Measurements from ENCODE around the gene PPP2R5E.

The PPP2R5E gene

DNA sequence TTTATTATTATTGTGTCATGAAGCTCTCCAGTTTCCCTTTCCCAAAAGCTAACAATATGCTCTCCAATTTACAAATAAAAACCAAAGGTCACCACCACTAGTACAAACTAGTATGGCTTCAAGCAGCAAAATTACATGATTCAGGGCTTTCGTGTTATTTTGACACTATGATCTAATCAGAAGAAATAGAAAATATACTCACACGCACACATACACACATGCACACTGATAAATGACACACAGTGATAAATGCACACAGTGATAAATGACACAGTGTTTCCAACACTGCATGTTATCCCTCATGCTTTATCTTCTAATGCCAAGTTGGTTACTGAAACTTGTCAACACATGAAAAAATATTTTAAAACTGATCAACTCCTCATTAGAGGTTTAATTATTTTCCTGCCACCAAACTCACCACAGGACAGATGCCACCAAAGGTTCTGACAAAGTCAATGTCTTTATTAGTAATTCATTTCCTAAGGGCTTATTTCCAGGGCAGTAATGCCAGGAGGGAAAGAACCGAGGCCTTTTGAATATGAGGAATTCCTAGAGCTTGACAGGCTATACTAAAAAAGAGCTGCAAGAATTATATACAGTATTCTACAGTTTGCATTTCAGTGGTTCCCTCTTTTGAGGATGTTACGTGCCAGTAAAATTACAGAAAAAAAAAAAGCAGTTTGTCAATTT lies 82.4 kb downstream of the PPP2R5E start:
- no peak for TF ChIP-seq CTCF (IDR thresholded peaks at IDR 0.05; ENCODE audit: poor library complexity, severe bottlenecking)
- DNase-seq (ENCODE audit: low spot score) (no peak), ATAC-seq (ENCODE audit: low read depth) (no peak)
- H3K4me1 ChIP-seq (ENCODE audit: insufficient read depth, poor library complexity, severe bottlenecking), result no peaks in the 10 kb centered on the region
- H3K27ac ChIP-seq (ENCODE audit: poor library complexity, severe bottlenecking), result no peak overlapping the region
- no peaks in the 10 kb centered on the region for H3K9me3 ChIP-seq (ENCODE audit: severe bottlenecking)
- no peaks in the 10 kb centered on the region for H3K27me3 ChIP-seq (ENCODE audit: insufficient read depth, poor library complexity, severe bottlenecking)
- no peaks in the 10 kb centered on the region for H3K36me3 ChIP-seq (ENCODE audit: low read depth)
- no peak overlapping the region for H3K4me3 ChIP-seq (ENCODE audit: severe bottlenecking)

DNA sequence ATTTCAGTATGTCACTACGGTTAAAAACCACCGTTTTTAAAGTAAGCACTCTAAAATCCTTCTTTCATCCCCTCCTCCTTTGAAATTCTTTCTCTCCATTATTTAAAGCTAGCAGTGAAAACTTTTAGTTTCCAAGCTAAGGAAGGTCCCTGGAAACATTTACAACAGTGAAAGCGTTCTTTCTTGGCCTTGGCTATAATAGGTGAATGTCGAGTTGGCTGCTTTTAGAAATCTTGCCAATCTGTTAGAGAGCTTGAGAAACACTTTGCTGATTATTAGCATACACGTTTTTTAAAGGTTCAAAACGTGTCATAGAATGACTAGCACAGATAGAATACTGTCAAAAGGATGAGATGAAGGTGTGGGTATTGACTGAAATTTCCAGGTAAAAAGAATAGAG lies 83.4 kb downstream of the PPP2R5E start:
- Histone ChIP-seq H3K4me3 (ENCODE audit: severe bottlenecking) (no peak overlapping the region), H3K36me3 (ENCODE audit: low read depth) (no peaks in the 10 kb centered on the region), H3K27me3 (ENCODE audit: insufficient read depth, poor library complexity, severe bottlenecking) (no peaks in the 10 kb centered on the region), H3K27ac (ENCODE audit: poor library complexity, severe bottlenecking) (no peak overlapping the region), H3K9me3 (ENCODE audit: severe bottlenecking) (no peaks in the 10 kb centered on the region), H3K4me1 (ENCODE audit: insufficient read depth, poor library complexity, severe bottlenecking) (no peaks in the 10 kb centered on the region)
- DNase-seq (ENCODE audit: low spot score) (no peak), ATAC-seq (ENCODE audit: low read depth) (no peak)
- TF ChIP-seq CTCF (IDR thresholded peaks at IDR 0.05; ENCODE audit: poor library complexity, severe bottlenecking), result no peak

- no peaks in the 10 kb centered on the region for H3K9me3 ChIP-seq (ENCODE audit: severe bottlenecking)
- H3K27ac ChIP-seq (ENCODE audit: poor library complexity, severe bottlenecking), result no peak overlapping the region
- 0 out of 2 replicates have a peak, but pooled peaks cover 7% of the 10 kb centered on the region for H3K36me3 ChIP-seq (ENCODE audit: low read depth)
- H3K27me3 ChIP-seq (ENCODE audit: insufficient read depth, poor library complexity, severe bottlenecking), result no peaks in the 10 kb centered on the region
- H3K4me1 ChIP-seq (ENCODE audit: insufficient read depth, poor library complexity, severe bottlenecking), result no peaks in the 10 kb centered on the region
- ATAC-seq (ENCODE audit: low read depth), result no peak
- TF ChIP-seq CTCF (IDR thresholded peaks at IDR 0.05; ENCODE audit: poor library complexity, severe bottlenecking), result no peak
- DNase-seq (ENCODE audit: low spot score), result no peak
- H3K4me3 ChIP-seq (ENCODE audit: severe bottlenecking), result no peak overlapping the region
Observed at GRCh38 chr14:63457498-63457897, 85.7 kb downstream of the PPP2R5E start.

GRCh38 chr14:63454863-63455622 lies 88.1 kb downstream of the PPP2R5E start:
- no peak for TF ChIP-seq CTCF (IDR thresholded peaks at IDR 0.05; ENCODE audit: poor library complexity, severe bottlenecking)
- ATAC-seq (ENCODE audit: low read depth), result no peak

GRCh38 chr14:63454436-63454835 lies 88.7 kb downstream of the PPP2R5E start:
- no peak for TF ChIP-seq CTCF (IDR thresholded peaks at IDR 0.05; ENCODE audit: poor library complexity, severe bottlenecking)
- DNase-seq (ENCODE audit: low spot score) (no peak), ATAC-seq (ENCODE audit: low read depth) (no peak)
- H3K9me3 ChIP-seq (ENCODE audit: severe bottlenecking), result no peaks in the 10 kb centered on the region
- no peaks in the 10 kb centered on the region for H3K27me3 ChIP-seq (ENCODE audit: insufficient read depth, poor library complexity, severe bottlenecking)
- no peak overlapping the region for H3K4me3 ChIP-seq (ENCODE audit: severe bottlenecking)
- H3K27ac ChIP-seq (ENCODE audit: poor library complexity, severe bottlenecking), result no peak overlapping the region
- 0 out of 2 replicates have a peak, but pooled peaks cover 13% of the 10 kb centered on the region for H3K36me3 ChIP-seq (ENCODE audit: low read depth)
- H3K4me1 ChIP-seq (ENCODE audit: insufficient read depth, poor library complexity, severe bottlenecking), result peaks cover 1% of the 10 kb centered on the region

More at GRCh38 chr14:63454863-63455622, 88.1 kb downstream of the PPP2R5E start:
- no peaks in the 10 kb centered on the region for H3K9me3 ChIP-seq (ENCODE audit: severe bottlenecking)
- H3K27ac ChIP-seq (ENCODE audit: poor library complexity, severe bottlenecking), result no peak overlapping the region
- no peak for DNase-seq (ENCODE audit: low spot score)
- H3K4me3 ChIP-seq (ENCODE audit: severe bottlenecking), result no peak overlapping the region
- H3K4me1 ChIP-seq (ENCODE audit: insufficient read depth, poor library complexity, severe bottlenecking), result no peaks in the 10 kb centered on the region
- no peaks in the 10 kb centered on the region for H3K27me3 ChIP-seq (ENCODE audit: insufficient read depth, poor library complexity, severe bottlenecking)
- H3K36me3 ChIP-seq (ENCODE audit: low read depth), result 0 out of 2 replicates have a peak, but pooled peaks cover 13% of the 10 kb centered on the region
